Heart right ventricle (tissue), 16 donors: ENCODE measurements around the gene PASK. TPM values are rescaled to one million over a fixed set of nuclear protein-coding genes. Genes with fewer than 3 reads are reported as not detected.

ENCODE experiments used
- ATAC-seq, 8 donors: fragments of 200-7000 bp; cut with Tn5 transposase; one replicate each; pipeline ENCODE4 v1.9.1; 2020; ENCODE audit warnings: mild to moderate bottlenecking in 8 of 8, moderate library complexity in 8 of 8, moderate number of reproducible peaks in 1 of 8
- DNase-seq, 2 donors: peaks; one replicate each; pipeline ENCODE4 v3.0.0-alpha.2; 2020
- H3K27ac ChIP-seq, 10 donors: fragments of 200-600 bp; sonication (generic) in 2 of 10; one replicate each; pipeline versions ENCODE4 v1.5.0 to v1.8.0; 2020 to 2022; ENCODE audit warnings: mild to moderate bottlenecking in 3 of 10
- H3K27me3 ChIP-seq, 7 donors: fragments of 200-600 bp; one replicate each; pipeline ENCODE4 v1.8.0; 2021 to 2022; ENCODE audit warnings: mild to moderate bottlenecking in 2 of 7
- H3K36me3 ChIP-seq, 9 donors: fragments of 200-600 bp; sonication (generic) in 1 of 9; one replicate each; pipeline versions ENCODE4 v1.5.0 to v1.8.0; 2020 to 2022; ENCODE audit warnings: mild to moderate bottlenecking in 2 of 9
- H3K4me1 ChIP-seq, 9 donors: fragments of 200-600 bp; sonication (generic) in 1 of 9; one replicate each; pipeline versions ENCODE4 v1.5.0 to v1.8.0; 2020 to 2022; ENCODE audit warnings: mild to moderate bottlenecking in 4 of 9
- H3K4me3 ChIP-seq, 10 donors: fragments of 200-600 bp; sonication (generic) in 2 of 10; one replicate each; pipeline versions ENCODE4 v1.5.0 to v1.8.0; 2020 to 2022; ENCODE audit warnings: mild to moderate bottlenecking in 7 of 10, moderate library complexity in 2 of 10
- H3K9me3 ChIP-seq, 11 donors: fragments of 200-600 bp in 10 of 11; sonication (generic) in 2 of 11; one replicate each; pipeline versions ENCODE4 v1.5.0 to v1.8.0; 2013 to 2022; ENCODE audit warnings: mild to moderate bottlenecking in 2 of 11, control low read depth in 1 of 11, moderate library complexity in 1 of 11
- CTCF ChIP-seq, 9 donors: fragments of 200-600 bp; sonication (generic) in 2 of 9; IDR thresholded peaks; one replicate each; pipeline versions ENCODE4 v1.5.0 to v1.8.0; 2021 to 2022; ENCODE audit warnings: antibody characterized with exemption in 9 of 9, mild to moderate bottlenecking in 5 of 9, moderate library complexity in 1 of 9
- WGBS, 2 donors: extraction: QIAGEN DNeasy Blood & Tissue Kit; methylation state at CpG; one replicate each; pipeline ENCODE4 v1.1.7; 2013; ENCODE audit warnings: inconsistent platforms in 1 of 2; 5-methylcytosine and 5-hydroxymethylcytosine counted together
- intact Hi-C, 10 donors: fragments of 100-400 bp; cut with DNase I; formaldehyde crosslinking; loops; one replicate each; pipeline versions ENCODE4 v1.11.1 to v1.14.2; 2022
- polyA plus RNA-seq, 2 donors: library from polyadenylated mRNA; stranded (reverse); fragments of 200-250 nt; gene quantifications; one replicate each; pipeline ENCODE4 v1.2.3, GENCODE V29; 2013
- total RNA-seq, 10 donors: library from RNA; stranded (reverse); fragmentation: NEBNext Ultra II Directional in 3 of 10; extraction: Animal tissue kit (Norgen Biotek cat#: 25700) in 3 of 10; gene quantifications; one replicate each; pipeline versions ENCODE4 v1.2.1 to v1.2.4, GENCODE V29; 2021 to 2023
- donor health status: Arrhythmogenic right ventricular cardiomyopathy.
- donor health status: ischemic (EF 13 %, LVEDD 7.1; RV severe dilation, severe dysfunction).
- donor health status: healthy with polysubstance abuse.
- donor health status: DM: no; HTN: yes; CAD: no.
- donor health status: DM: no; HTN: no; CAD: no.
- donor health status: ischemic (EF 25% LVEDD 6.9; RV normal size, moderate dysfunction).
- donor health status: ischemic (EF 25% LVEDD 5.7; RV mildly dilated, moderate dysfunction).
- donor health status: healthy.
- donor health status: DM: yes; HTN: yes; CAD: no.
- donor health status: Ischemic cardiomyopathy.
- donor health status: ischemic (EF 35%, LVEDD 5.7; RV mildly dilated, moderate dysfunction).
- donor health status: nonischemic (EF 11% LVEDD 7.7; RV severe dilation, severe dysfunction).
- donor health status: DM: yes; HTN: yes; CAD: no.
- donor health status: PGD.
- donor health status: ischemic (EF 29% LVEDD 5.4; RV normal size, mild dysfunction).
- donor health status: nonischemic (EF 23%, LVEDD 6.1; RV moderate dilation, normal function).

The PASK gene
- total and polyA plus RNA-seq, 12 donors = 0.93 to 4.5 (median 1.5) TPM

GRCh38 chr2:241179899-241180298 is 30.6 kb upstream of the PASK start:
- H3K4me3 ChIP-seq = no peak overlapping the region
- intact Hi-C loops = no loop called here
- peak in 4 of 8 donors; percentile 46 to 66 (median 51) for ATAC-seq
- no peak for TF ChIP-seq CTCF (IDR thresholded peaks at IDR 0.05)
- H3K27me3 ChIP-seq = no peaks in the 10 kb centered on the region
- WGBS, 2 donors = 77 to 80% methylated on average over 4 of the region's 4 CpGs
- H3K36me3 ChIP-seq = peaks cover 0 to 82% (median 17%) of the 10 kb centered on the region in 9 donors
- H3K27ac ChIP-seq = no peak overlapping the region
- no peaks in the 10 kb centered on the region for H3K9me3 ChIP-seq
- no peaks in the 10 kb centered on the region for H3K4me1 ChIP-seq
- no peak for DNase-seq

- Histone ChIP-seq H3K4me3 (no peak overlapping the region), H3K36me3 (peaks cover 0 to 92% (median 17%) of the 10 kb centered on the region in 9 donors), H3K4me1 (no peaks in the 10 kb centered on the region), H3K27ac (peak overlapping the region in 1 of 10 donors; percentile 41), H3K9me3 (no peaks in the 10 kb centered on the region), H3K27me3 (no peaks in the 10 kb centered on the region)
- ATAC-seq = peak in 1 of 8 donors; percentile 29
- no peak for TF ChIP-seq CTCF (IDR thresholded peaks at IDR 0.05)
- intact Hi-C loops = no loop called here
- WGBS, 2 donors = 73 to 85% methylated on average over 4 of the region's 4 CpGs
- DNase-seq = no peak
Observed at GRCh38 chr2:241178961-241179360, 29.7 kb upstream of the PASK start.

- WGBS, 2 donors = 95 to 97% methylated on average over 12 of the region's 12 CpGs
- peaks cover 0 to 89% (median 17%) of the 10 kb centered on the region in 9 donors for H3K36me3 ChIP-seq
- H3K4me1 ChIP-seq = no peaks in the 10 kb centered on the region
- DNase-seq (no peak), ATAC-seq (no peak)
- no peak overlapping the region for H3K27ac ChIP-seq
- H3K9me3 ChIP-seq = no peaks in the 10 kb centered on the region
- intact Hi-C loops = no loop called here
- no peak overlapping the region for H3K4me3 ChIP-seq
- H3K27me3 ChIP-seq = no peaks in the 10 kb centered on the region
- TF ChIP-seq CTCF (IDR thresholded peaks at IDR 0.05) = no peak
Observed at GRCh38 chr2:241177526-241178334, 28.5 kb upstream of the PASK start.

GRCh38 chr2:241173557-241173956 is 24.3 kb upstream of the PASK start:
- H3K27me3 ChIP-seq = no peaks in the 10 kb centered on the region
- no peak for TF ChIP-seq CTCF (IDR thresholded peaks at IDR 0.05)
- H3K9me3 ChIP-seq = peaks cover 0 to 22% (median 12%) of the 10 kb centered on the region in 11 donors
- H3K4me1 ChIP-seq = no peaks in the 10 kb centered on the region
- H3K27ac ChIP-seq = no peak overlapping the region
- intact Hi-C loops = no loop called here
- H3K36me3 ChIP-seq = peaks cover 0 to 99% (median 44%) of the 10 kb centered on the region in 9 donors
- DNase-seq = no peak
- no peak for ATAC-seq
- WGBS, 2 donors = 95 to 98% methylated on average over 2 of the region's 2 CpGs
- H3K4me3 ChIP-seq = no peak overlapping the region
